Measurements from ENCODE around the gene PNKP.

PNKP gene

GRCh38 chr19:49876422-49877019, 9.1 kb upstream of the PNKP start:
- DNase-seq (ENCODE audit: low spot score): peak; percentile 89

DNA sequence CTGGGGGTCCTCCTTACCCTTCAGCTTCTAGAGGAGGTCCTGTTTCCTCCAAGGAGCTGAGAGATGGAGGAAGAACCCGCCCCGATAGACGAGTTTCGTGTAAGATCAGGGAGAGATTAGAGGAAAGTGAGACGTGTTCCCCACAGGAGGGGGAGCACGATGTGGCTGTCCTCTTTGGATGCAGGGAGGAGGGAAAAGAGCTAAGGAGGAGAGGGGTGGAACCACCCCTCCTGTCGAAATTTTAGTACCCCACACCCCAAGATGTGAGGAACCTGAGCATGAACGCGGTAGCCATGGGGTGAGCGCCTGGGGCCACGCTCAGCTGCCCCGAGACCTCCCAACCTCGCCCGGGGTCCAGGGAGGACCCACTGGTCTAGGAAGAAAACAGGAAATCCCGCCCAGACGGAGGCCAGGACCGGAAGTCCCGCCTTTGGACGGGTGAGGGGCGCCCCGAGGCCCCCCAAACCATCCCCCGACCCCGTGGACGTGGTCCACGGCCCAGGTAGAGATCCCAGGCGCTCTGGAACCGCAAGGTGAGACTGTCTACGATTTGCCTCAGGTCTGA, 8.6 kb upstream of the PNKP start:
- DNase-seq (ENCODE audit: low spot score): no peak

DNA sequence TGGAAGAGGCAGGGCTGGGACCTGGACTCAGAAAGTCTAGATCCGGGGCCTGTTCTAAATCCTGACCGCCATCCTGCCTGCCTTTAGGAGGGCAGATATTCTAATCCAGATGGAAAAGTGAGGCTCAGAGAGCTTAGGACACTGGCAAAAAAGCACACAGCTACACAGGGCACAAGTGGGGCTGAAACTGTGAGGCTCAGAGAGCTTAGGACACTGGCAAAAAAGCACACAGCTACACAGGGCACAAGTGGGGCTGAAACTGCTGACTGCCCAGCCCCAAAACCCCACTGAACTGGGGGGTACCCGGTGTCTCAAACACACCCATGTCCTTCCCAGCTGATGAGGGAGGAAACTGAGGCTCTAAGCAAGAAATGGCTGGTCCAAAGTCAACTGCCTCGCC, 7.8 kb upstream of the PNKP start:
- no peak for DNase-seq (ENCODE audit: low spot score)

- no peak for DNase-seq (ENCODE audit: low spot score)
Measured at GRCh38 chr19:49874503-49875157, 7.3 kb upstream of the PNKP start.

DNA sequence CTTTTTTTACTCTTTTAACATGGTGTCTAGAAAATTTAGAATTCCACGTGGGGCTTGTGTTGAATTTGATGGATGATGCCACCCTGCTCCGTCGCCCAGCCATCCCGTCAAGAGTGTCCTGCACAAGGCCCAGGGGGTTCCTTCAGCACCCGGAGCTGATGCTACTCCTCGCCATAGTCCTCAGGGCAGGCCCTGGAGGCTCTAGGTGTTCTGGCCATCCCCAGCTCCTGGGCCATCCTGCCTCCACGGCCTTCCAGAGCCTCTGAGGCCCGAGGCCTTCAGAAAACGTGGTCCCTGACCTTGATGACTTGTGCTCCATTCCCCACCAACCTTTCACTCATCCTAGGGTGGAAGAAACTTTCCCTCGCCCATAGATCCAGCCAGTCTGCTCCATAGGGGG, 6.5 kb upstream of the PNKP start:
- DNase-seq (ENCODE audit: low spot score): no peak

GRCh38 chr19:49873129-49873521, 5.7 kb upstream of the PNKP start:
- DNase-seq (ENCODE audit: low spot score): no peak

GRCh38 chr19:49872245-49873128, 5.1 kb upstream of the PNKP start:
- DNase-seq (ENCODE audit: low spot score): no peak

- DNase-seq (ENCODE audit: low spot score): no peak
Measured at GRCh38 chr19:49871349-49871985, 4.1 kb upstream of the PNKP start.

- DNase-seq (ENCODE audit: low spot score): no peak
Measured at GRCh38 chr19:49870309-49870901, 3.0 kb upstream of the PNKP start.

DNA sequence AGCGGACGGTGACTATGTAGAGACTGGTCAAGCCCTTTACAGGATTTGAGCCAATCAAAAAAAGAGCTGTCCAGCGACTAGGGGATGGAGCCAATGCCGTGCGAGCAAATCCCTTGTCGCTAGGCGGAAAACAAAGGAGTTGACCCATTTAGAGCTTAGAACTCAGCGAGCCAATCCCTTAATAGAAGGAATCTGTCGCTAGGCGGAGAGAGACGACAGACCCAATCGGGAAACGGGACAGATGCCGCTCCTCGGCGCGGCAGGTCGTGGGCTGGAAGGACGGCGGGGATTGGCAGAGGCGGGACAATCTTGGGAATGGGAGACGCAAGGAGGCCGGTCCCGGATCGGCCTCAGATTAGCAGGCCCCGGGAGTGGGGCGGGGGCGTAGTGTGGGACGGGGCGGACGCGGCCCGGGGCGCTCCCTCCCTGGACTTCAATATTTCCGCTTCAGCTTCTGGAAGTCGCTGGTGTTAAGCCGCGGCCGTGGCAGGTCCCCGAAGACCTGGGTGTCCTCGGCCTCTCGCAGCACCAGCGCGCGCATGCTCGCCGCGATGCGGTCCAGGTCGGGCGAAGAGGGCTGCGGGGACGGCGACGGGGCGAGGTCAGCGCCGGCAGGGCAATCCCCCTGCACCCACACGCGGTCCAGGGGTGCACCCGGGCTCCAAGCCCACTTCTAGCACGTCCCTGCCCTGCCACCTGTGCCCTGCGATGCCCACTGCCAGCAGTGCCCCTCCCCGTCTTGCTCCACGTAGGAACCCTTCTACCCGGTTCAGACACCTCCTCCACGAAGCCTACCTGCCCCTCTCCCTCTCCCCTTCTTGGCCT, 2.3 kb upstream of the PNKP start:
- peak; percentile 97 for DNase-seq (ENCODE audit: low spot score)

- DNase-seq (ENCODE audit: low spot score): no peak
Measured at GRCh38 chr19:49869009-49869483, 1.7 kb upstream of the PNKP start.

GRCh38 chr19:49864890-49865289, 2.5 kb downstream of the PNKP start:
- DNase-seq (ENCODE audit: low spot score): no peak

DNA sequence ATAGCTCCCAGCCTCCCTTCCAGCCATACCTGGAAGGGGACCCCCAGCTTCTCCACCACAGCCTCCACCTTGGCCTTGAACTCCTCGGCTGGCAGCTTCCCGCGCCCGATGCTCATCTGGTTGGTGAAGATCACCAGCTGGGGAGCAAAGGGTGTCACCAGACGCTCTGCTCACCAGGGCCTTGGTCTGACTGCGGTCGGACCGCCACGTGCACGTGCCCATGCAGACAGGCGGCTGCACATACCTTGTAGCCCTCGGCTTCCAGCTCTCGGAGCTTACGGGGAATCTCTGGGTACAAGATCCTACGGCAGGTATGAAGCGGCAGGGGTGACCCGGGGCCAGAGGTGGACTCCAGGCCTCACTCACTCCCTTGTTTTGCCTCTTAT, 3.4 kb downstream of the PNKP start:
- DNase-seq (ENCODE audit: low spot score): no peak

DNA sequence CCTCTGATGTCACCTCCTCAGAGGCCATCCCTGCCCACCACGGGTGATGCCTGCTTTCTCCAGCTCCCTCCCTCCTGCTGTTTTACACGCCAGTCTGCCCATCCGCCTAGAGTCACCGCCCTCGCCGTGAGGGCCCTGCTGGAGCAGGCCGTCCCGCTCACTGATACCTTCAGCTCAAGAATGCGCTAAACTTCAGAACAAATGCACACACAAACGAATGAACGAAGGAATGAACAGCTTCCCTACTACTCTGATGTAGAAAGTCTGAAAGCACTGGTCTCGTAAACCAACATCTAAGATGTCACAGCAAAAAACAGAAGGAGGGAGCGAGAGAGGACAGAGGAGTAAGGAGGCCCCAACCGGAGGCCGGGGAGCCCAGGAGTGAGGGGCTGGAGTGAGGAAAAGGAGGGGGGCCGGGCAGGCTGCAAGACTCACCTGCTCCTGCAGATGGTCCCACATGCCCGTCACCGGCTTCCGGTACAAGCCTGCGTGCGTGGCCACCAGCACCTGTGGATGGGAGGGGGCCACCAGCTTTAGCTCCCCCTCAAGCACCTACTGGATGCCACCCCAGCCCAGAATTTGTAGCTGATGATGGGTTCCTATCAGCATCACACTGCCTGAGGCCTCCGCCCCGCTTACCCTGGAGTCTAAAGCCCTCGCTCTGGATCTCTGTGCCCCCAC, 4.0 kb downstream of the PNKP start:
- no peak for DNase-seq (ENCODE audit: low spot score)

- DNase-seq (ENCODE audit: low spot score): no peak
Measured at GRCh38 chr19:49862391-49863253, 4.8 kb downstream of the PNKP start.

GRCh38 chr19:49861541-49862378, 5.6 kb downstream of the PNKP start:
- no peak for DNase-seq (ENCODE audit: low spot score)

DNA sequence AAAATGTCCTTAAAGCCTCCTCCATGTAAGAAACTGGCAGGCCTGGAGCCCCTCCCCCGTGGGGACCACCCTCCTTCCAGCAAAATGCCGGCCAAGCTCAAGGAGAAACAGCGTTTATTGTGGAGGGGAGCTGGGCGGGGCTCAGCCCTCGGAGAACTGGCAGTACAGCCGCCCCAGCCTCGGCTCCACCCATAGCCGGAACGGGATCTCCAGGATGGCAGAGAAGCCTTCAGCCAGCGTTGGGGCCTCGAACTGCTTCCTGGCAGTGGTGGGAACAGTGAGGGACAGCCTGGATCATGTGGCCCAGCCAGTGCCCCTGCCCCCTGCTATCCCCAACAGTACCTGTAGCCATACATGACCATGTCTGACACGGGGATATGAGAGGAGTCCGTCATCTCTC, 6.3 kb downstream of the PNKP start:
- DNase-seq (ENCODE audit: low spot score): no peak

- no peak for DNase-seq (ENCODE audit: low spot score)
Measured at GRCh38 chr19:49860336-49861102, 6.9 kb downstream of the PNKP start.

All from AG08396 (cell line).